PC-9 (cell line): Measurements from ENCODE around the gene PPP4R3B.

ENCODE experiments used
- EZH2 ChIP-seq: fragments of 200-600 bp; sonication (generic); IDR thresholded peaks from 2 replicates; pipeline ENCODE4 v1.8.0; 2017; ENCODE audit warnings: antibody characterized with exemption, low read depth
- TF ChIP-seq, protein P1 (sequence below): fragments of 200-600 bp; sonication (generic); conservative IDR thresholded peaks from 2 replicates; pipeline ENCODE4 v1.6.1; 2017; ENCODE audit warnings: mixed run types, antibody characterized with exemption, mild to moderate bottlenecking, moderate library complexity

DNA sequence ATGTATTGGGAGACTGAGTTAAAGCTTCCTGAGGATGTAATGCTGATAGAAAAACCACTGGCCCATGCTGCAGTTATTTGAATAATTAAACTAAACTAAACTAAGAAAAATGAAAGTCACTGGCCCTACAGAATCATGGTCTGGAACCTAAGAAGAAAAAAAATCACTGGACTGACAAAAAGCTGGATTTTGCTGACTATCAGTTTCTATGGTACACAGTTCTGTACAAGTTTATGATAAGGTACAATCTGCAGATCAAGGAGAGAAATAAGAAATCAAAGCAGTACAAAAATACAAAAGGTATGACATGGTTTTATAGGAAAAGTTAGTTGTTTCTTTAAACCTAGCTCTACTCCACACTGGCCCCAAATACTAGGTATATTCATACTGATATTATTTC lies 15.6 kb downstream of the PPP4R3B start:
- TF ChIP-seq, protein P1, sequence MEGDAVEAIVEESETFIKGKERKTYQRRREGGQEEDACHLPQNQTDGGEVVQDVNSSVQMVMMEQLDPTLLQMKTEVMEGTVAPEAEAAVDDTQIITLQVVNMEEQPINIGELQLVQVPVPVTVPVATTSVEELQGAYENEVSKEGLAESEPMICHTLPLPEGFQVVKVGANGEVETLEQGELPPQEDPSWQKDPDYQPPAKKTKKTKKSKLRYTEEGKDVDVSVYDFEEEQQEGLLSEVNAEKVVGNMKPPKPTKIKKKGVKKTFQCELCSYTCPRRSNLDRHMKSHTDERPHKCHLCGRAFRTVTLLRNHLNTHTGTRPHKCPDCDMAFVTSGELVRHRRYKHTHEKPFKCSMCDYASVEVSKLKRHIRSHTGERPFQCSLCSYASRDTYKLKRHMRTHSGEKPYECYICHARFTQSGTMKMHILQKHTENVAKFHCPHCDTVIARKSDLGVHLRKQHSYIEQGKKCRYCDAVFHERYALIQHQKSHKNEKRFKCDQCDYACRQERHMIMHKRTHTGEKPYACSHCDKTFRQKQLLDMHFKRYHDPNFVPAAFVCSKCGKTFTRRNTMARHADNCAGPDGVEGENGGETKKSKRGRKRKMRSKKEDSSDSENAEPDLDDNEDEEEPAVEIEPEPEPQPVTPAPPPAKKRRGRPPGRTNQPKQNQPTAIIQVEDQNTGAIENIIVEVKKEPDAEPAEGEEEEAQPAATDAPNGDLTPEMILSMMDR: no peak
- TF ChIP-seq EZH2: no peak
